ENCODE data around the gene ILRUN.
A peak's percentile ranks its signal among the peaks of the same experiment; 100 is the strongest.

Gene ILRUN

GRCh38 chr6:34697904-34698559 is 1.5 kb upstream of the ILRUN start:
- Histone ChIP-seq H3K9me3 (ENCODE audit: control insufficient read depth, low read length) (no peaks in the 10 kb centered on the region), H3K4me3 (ENCODE audit: insufficient read depth, low read depth, low read length) (no peak overlapping the region), H3K27ac (ENCODE audit: insufficient read depth, low read depth, low read length, poor library complexity, severe bottlenecking) (no peak overlapping the region), H3K36me3 (ENCODE audit: control insufficient read depth, insufficient read depth, low read length) (no peaks in the 10 kb centered on the region), H3K27me3 (ENCODE audit: control insufficient read depth, insufficient read depth, low read length, poor library complexity, severe bottlenecking) (no peaks in the 10 kb centered on the region), H3K4me1 (ENCODE audit: control insufficient read depth, insufficient read depth, low read length) (peaks cover 7% of the 10 kb centered on the region)
- 87 to 92% methylated on average over 5 of the region's 5 CpGs for WGBS, 2 experiments

GRCh38 chr6:34697544-34697836 is 923 bp upstream of the ILRUN start:
- Histone ChIP-seq H3K27ac (ENCODE audit: insufficient read depth, low read depth, low read length, poor library complexity, severe bottlenecking) (no peak overlapping the region), H3K9me3 (ENCODE audit: control insufficient read depth, low read length) (no peaks in the 10 kb centered on the region), H3K4me3 (ENCODE audit: insufficient read depth, low read depth, low read length) (peak overlapping the region; percentile 100), H3K36me3 (ENCODE audit: control insufficient read depth, insufficient read depth, low read length) (no peaks in the 10 kb centered on the region), H3K4me1 (ENCODE audit: control insufficient read depth, insufficient read depth, low read length) (peaks cover 7% of the 10 kb centered on the region), H3K27me3 (ENCODE audit: control insufficient read depth, insufficient read depth, low read length, poor library complexity, severe bottlenecking) (no peaks in the 10 kb centered on the region)
- WGBS, 2 experiments = 94% methylated on average over 5 of the region's 5 CpGs

- H3K4me1 ChIP-seq (ENCODE audit: control insufficient read depth, insufficient read depth, low read length) = peaks cover 7% of the 10 kb centered on the region
- H3K27ac ChIP-seq (ENCODE audit: insufficient read depth, low read depth, low read length, poor library complexity, severe bottlenecking) = peak overlapping the region; percentile 36
- H3K27me3 ChIP-seq (ENCODE audit: control insufficient read depth, insufficient read depth, low read length, poor library complexity, severe bottlenecking) = no peaks in the 10 kb centered on the region
- H3K9me3 ChIP-seq (ENCODE audit: control insufficient read depth, low read length) = no peaks in the 10 kb centered on the region
- 0% methylated on average over 41 of the region's 41 CpGs for WGBS, 2 experiments
- peak overlapping the region; percentile 100 for H3K4me3 ChIP-seq (ENCODE audit: insufficient read depth, low read depth, low read length)
- H3K36me3 ChIP-seq (ENCODE audit: control insufficient read depth, insufficient read depth, low read length) = no peaks in the 10 kb centered on the region
Measured at GRCh38 chr6:34696189-34696738, 303 bp downstream of the ILRUN start.

- Histone ChIP-seq H3K36me3 (ENCODE audit: control insufficient read depth, insufficient read depth, low read length) (no peaks in the 10 kb centered on the region), H3K9me3 (ENCODE audit: control insufficient read depth, low read length) (no peaks in the 10 kb centered on the region), H3K4me3 (ENCODE audit: insufficient read depth, low read depth, low read length) (peak overlapping the region; percentile 100), H3K27me3 (ENCODE audit: control insufficient read depth, insufficient read depth, low read length, poor library complexity, severe bottlenecking) (no peaks in the 10 kb centered on the region), H3K27ac (ENCODE audit: insufficient read depth, low read depth, low read length, poor library complexity, severe bottlenecking) (no peak overlapping the region), H3K4me1 (ENCODE audit: control insufficient read depth, insufficient read depth, low read length) (peaks cover 7% of the 10 kb centered on the region)
- WGBS, 2 experiments = 31 to 34% methylated on average over 5 of the region's 5 CpGs
Measured at GRCh38 chr6:34695729-34696188, 808 bp downstream of the ILRUN start.

GRCh38 chr6:34692280-34692679 is 4.3 kb downstream of the ILRUN start:
- 93% methylated on average over 3 to 4 of the region's 4 CpGs for WGBS, 2 experiments
- Histone ChIP-seq H3K4me3 (ENCODE audit: insufficient read depth, low read depth, low read length) (no peak overlapping the region), H3K27ac (ENCODE audit: insufficient read depth, low read depth, low read length, poor library complexity, severe bottlenecking) (no peak overlapping the region)

GRCh38 chr6:34689742-34690141 is 6.8 kb downstream of the ILRUN start:
- no peaks in the 10 kb centered on the region for H3K36me3 ChIP-seq (ENCODE audit: control insufficient read depth, insufficient read depth, low read length)
- H3K4me3 ChIP-seq (ENCODE audit: insufficient read depth, low read depth, low read length) = no peak overlapping the region
- no peaks in the 10 kb centered on the region for H3K9me3 ChIP-seq (ENCODE audit: control insufficient read depth, low read length)
- no peaks in the 10 kb centered on the region for H3K4me1 ChIP-seq (ENCODE audit: control insufficient read depth, insufficient read depth, low read length)
- H3K27me3 ChIP-seq (ENCODE audit: control insufficient read depth, insufficient read depth, low read length, poor library complexity, severe bottlenecking) = no peaks in the 10 kb centered on the region
- H3K27ac ChIP-seq (ENCODE audit: insufficient read depth, low read depth, low read length, poor library complexity, severe bottlenecking) = no peak overlapping the region

More at GRCh38 chr6:34692280-34692679, 4.3 kb downstream of the ILRUN start:
- Histone ChIP-seq H3K9me3 (ENCODE audit: control insufficient read depth, low read length) (no peaks in the 10 kb centered on the region), H3K4me1 (ENCODE audit: control insufficient read depth, insufficient read depth, low read length) (peaks cover 7% of the 10 kb centered on the region), H3K27me3 (ENCODE audit: control insufficient read depth, insufficient read depth, low read length, poor library complexity, severe bottlenecking) (no peaks in the 10 kb centered on the region), H3K36me3 (ENCODE audit: control insufficient read depth, insufficient read depth, low read length) (no peaks in the 10 kb centered on the region)

GRCh38 chr6:34688956-34689355 is 7.6 kb downstream of the ILRUN start:
- H3K27ac ChIP-seq (ENCODE audit: insufficient read depth, low read depth, low read length, poor library complexity, severe bottlenecking) = no peak overlapping the region
- H3K36me3 ChIP-seq (ENCODE audit: control insufficient read depth, insufficient read depth, low read length) = no peaks in the 10 kb centered on the region
- H3K4me3 ChIP-seq (ENCODE audit: insufficient read depth, low read depth, low read length) = no peak overlapping the region
- H3K9me3 ChIP-seq (ENCODE audit: control insufficient read depth, low read length) = no peaks in the 10 kb centered on the region
- H3K4me1 ChIP-seq (ENCODE audit: control insufficient read depth, insufficient read depth, low read length) = no peaks in the 10 kb centered on the region
- 92 to 96% methylated on average over 4 of the region's 5 CpGs for WGBS, 2 experiments
- H3K27me3 ChIP-seq (ENCODE audit: control insufficient read depth, insufficient read depth, low read length, poor library complexity, severe bottlenecking) = no peaks in the 10 kb centered on the region

- H3K4me3 ChIP-seq (ENCODE audit: insufficient read depth, low read depth, low read length) = no peak overlapping the region
- no peaks in the 10 kb centered on the region for H3K27me3 ChIP-seq (ENCODE audit: control insufficient read depth, insufficient read depth, low read length, poor library complexity, severe bottlenecking)
- H3K9me3 ChIP-seq (ENCODE audit: control insufficient read depth, low read length) = no peaks in the 10 kb centered on the region
- no peaks in the 10 kb centered on the region for H3K36me3 ChIP-seq (ENCODE audit: control insufficient read depth, insufficient read depth, low read length)
- no peaks in the 10 kb centered on the region for H3K4me1 ChIP-seq (ENCODE audit: control insufficient read depth, insufficient read depth, low read length)
- no peak overlapping the region for H3K27ac ChIP-seq (ENCODE audit: insufficient read depth, low read depth, low read length, poor library complexity, severe bottlenecking)
- WGBS, 2 experiments = 88% methylated on average over 2 of the region's 2 CpGs
Measured at GRCh38 chr6:34684919-34685318, 11.6 kb downstream of the ILRUN start.

- Histone ChIP-seq H3K4me3 (ENCODE audit: insufficient read depth, low read depth, low read length) (no peak overlapping the region), H3K27me3 (ENCODE audit: control insufficient read depth, insufficient read depth, low read length, poor library complexity, severe bottlenecking) (no peaks in the 10 kb centered on the region), H3K36me3 (ENCODE audit: control insufficient read depth, insufficient read depth, low read length) (no peaks in the 10 kb centered on the region), H3K4me1 (ENCODE audit: control insufficient read depth, insufficient read depth, low read length) (no peaks in the 10 kb centered on the region), H3K9me3 (ENCODE audit: control insufficient read depth, low read length) (no peaks in the 10 kb centered on the region), H3K27ac (ENCODE audit: insufficient read depth, low read depth, low read length, poor library complexity, severe bottlenecking) (no peak overlapping the region)
- WGBS, 2 experiments = 90 to 95% methylated on average over 1 of the region's 2 CpGs
Measured at GRCh38 chr6:34684364-34684763, 12.2 kb downstream of the ILRUN start.

GRCh38 chr6:34680802-34681515 is 15.6 kb downstream of the ILRUN start:
- 89 to 91% methylated on average over 3 of the region's 3 CpGs for WGBS, 2 experiments
- no peaks in the 10 kb centered on the region for H3K4me1 ChIP-seq (ENCODE audit: control insufficient read depth, insufficient read depth, low read length)
- H3K27me3 ChIP-seq (ENCODE audit: control insufficient read depth, insufficient read depth, low read length, poor library complexity, severe bottlenecking) = no peaks in the 10 kb centered on the region
- H3K4me3 ChIP-seq (ENCODE audit: insufficient read depth, low read depth, low read length) = no peak overlapping the region
- no peaks in the 10 kb centered on the region for H3K36me3 ChIP-seq (ENCODE audit: control insufficient read depth, insufficient read depth, low read length)
- no peak overlapping the region for H3K27ac ChIP-seq (ENCODE audit: insufficient read depth, low read depth, low read length, poor library complexity, severe bottlenecking)
- no peaks in the 10 kb centered on the region for H3K9me3 ChIP-seq (ENCODE audit: control insufficient read depth, low read length)
